ENCODE results near the gene MYT1. TPM values are rescaled to one million over a fixed set of nuclear protein-coding genes. Genes with fewer than 3 reads are reported as not detected.

The MYT1 gene
- total RNA-seq, 1 donor from 2014 or later: not detected

DNA sequence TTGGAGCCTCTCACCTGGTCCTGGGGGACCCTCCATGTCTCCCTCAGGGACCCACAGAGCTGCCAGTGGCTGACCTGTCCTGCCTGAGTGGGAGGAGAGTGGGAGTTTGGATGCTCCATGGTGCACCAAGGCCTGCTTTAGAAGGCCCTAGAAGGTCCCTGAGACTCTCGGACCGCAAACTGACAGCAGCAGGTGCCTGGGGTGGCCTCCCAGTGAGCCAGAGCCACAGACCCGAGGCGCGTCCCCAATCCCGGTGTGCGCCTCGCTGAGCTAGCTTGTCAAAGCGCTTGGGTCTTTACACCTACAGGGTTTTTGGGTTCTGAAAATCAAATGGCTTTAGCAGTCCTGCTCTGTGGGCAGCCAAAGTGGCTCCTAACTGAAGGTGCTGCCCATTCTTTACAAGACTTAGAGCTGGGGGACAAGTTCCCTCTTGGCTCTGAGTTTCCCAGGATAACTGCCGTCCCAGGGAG, 4.9 kb downstream of the MYT1 start:
- peaks cover 3% of the 10 kb centered on the region for H3K27me3 ChIP-seq
- H3K27ac ChIP-seq: no peak overlapping the region
- no peaks in the 10 kb centered on the region for H3K9me3 ChIP-seq
- no peaks in the 10 kb centered on the region for H3K4me1 ChIP-seq
- no peak overlapping the region for H3K4me3 ChIP-seq
- no peaks in the 10 kb centered on the region for H3K36me3 ChIP-seq
- intact Hi-C loops (cut with DNase I): no loop called here
- TF ChIP-seq POLR2A (IDR thresholded peaks at IDR 0.05) (no peak), POLR2AphosphoS5 (IDR thresholded peaks at IDR 0.05; ENCODE audit: insufficient read depth in 1 of 2, low read depth in 1 of 2) (no peak)
- TF ChIP-seq, protein P1, sequence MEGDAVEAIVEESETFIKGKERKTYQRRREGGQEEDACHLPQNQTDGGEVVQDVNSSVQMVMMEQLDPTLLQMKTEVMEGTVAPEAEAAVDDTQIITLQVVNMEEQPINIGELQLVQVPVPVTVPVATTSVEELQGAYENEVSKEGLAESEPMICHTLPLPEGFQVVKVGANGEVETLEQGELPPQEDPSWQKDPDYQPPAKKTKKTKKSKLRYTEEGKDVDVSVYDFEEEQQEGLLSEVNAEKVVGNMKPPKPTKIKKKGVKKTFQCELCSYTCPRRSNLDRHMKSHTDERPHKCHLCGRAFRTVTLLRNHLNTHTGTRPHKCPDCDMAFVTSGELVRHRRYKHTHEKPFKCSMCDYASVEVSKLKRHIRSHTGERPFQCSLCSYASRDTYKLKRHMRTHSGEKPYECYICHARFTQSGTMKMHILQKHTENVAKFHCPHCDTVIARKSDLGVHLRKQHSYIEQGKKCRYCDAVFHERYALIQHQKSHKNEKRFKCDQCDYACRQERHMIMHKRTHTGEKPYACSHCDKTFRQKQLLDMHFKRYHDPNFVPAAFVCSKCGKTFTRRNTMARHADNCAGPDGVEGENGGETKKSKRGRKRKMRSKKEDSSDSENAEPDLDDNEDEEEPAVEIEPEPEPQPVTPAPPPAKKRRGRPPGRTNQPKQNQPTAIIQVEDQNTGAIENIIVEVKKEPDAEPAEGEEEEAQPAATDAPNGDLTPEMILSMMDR (IDR thresholded peaks at IDR 0.05): no peak
- no peak for DNase-seq (ENCODE audit: extremely low spot score in 2 of 2)

DNA sequence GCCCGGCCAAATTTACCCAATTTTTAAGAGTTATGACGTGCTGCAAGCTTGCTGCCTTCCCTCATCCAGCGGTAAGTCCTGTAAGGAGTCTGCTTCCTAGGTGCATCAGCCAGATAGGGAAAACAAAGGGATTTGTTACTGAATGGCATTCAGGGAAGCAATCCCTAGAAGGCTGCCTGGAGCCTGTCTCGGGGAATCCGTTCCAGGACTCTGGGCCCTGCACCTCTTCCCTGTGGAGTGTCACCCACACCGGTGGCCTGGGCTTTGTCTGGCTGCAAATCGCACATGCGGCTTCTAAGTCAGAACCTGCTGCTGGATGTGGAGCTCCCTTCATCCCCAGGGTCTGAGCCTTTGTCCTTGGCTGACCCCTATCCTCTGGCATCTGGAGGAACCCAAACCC, 7.0 kb downstream of the MYT1 start:
- TF ChIP-seq POLR2AphosphoS5 (IDR thresholded peaks at IDR 0.05; ENCODE audit: insufficient read depth in 1 of 2, low read depth in 1 of 2) (no peak), POLR2A (IDR thresholded peaks at IDR 0.05) (no peak)

DNA sequence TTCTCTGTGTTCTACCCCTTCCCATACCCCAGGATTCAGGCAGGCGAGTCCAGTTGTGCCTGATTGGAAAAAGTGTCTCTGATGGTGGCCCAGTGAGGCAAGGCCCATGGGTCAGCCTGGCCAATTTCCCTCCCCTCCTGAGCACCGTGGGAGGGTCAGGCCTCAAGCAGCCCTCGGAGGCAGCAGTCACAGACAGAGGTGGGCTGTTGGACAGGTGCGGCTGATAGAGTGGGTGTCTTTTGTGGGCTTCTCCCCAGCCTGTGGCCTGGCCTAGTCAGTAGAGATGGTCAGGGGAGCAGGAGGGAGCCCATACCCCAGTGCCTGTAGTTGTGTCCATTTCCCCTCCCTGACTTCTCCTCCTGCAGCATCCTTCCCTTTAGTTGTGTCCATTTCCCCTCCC, 8.9 kb downstream of the MYT1 start:
- TF ChIP-seq POLR2A (IDR thresholded peaks at IDR 0.05): no peak
- intact Hi-C loops (cut with DNase I): no loop called here
- Histone ChIP-seq H3K4me1 (no peaks in the 10 kb centered on the region), H3K4me3 (no peak overlapping the region), H3K27me3 (no peaks in the 10 kb centered on the region), H3K9me3 (no peaks in the 10 kb centered on the region), H3K27ac (no peak overlapping the region), H3K36me3 (no peaks in the 10 kb centered on the region)
- DNase-seq (ENCODE audit: extremely low spot score in 2 of 2): no peak

More for the DNA sequence above, 7.0 kb downstream of the MYT1 start:
- Histone ChIP-seq H3K27ac (no peak overlapping the region), H3K4me3 (no peak overlapping the region), H3K4me1 (no peaks in the 10 kb centered on the region), H3K36me3 (no peaks in the 10 kb centered on the region), H3K27me3 (peaks cover 3% of the 10 kb centered on the region), H3K9me3 (no peaks in the 10 kb centered on the region)
- DNase-seq (ENCODE audit: extremely low spot score in 2 of 2): no peak
- intact Hi-C loops (cut with DNase I): no loop called here

DNA sequence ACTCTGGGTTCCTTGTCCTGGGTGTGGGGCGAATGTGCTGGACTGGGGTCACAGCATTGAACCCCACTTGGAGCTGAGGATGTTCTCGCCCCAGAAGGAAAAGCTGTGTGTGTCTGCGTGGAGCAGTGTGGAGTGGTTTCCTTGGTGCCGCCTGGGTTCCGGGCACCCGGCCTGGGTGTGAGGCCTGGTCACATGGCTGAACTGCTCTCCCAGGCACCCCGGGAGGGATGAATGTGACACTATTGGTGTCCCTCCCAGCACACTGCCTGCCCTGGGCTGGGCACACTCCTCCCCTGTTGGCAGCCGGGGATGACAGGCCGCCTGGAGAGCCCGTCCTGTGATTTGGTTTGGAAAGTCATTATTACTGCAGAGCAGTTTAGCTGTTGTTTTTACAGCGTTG, 12.3 kb downstream of the MYT1 start:
- Histone ChIP-seq H3K27ac (no peak overlapping the region), H3K4me3 (no peak overlapping the region), H3K9me3 (no peaks in the 10 kb centered on the region), H3K36me3 (no peaks in the 10 kb centered on the region), H3K4me1 (no peaks in the 10 kb centered on the region), H3K27me3 (no peaks in the 10 kb centered on the region)
- TF ChIP-seq POLR2A (IDR thresholded peaks at IDR 0.05) (no peak), POLR2AphosphoS5 (IDR thresholded peaks at IDR 0.05; ENCODE audit: insufficient read depth in 1 of 2, low read depth in 1 of 2) (no peak)
- TF ChIP-seq, protein P1 (IDR thresholded peaks at IDR 0.05): no peak
- intact Hi-C loops (cut with DNase I): no loop called here
- DNase-seq (ENCODE audit: extremely low spot score in 2 of 2): no peak

DNA sequence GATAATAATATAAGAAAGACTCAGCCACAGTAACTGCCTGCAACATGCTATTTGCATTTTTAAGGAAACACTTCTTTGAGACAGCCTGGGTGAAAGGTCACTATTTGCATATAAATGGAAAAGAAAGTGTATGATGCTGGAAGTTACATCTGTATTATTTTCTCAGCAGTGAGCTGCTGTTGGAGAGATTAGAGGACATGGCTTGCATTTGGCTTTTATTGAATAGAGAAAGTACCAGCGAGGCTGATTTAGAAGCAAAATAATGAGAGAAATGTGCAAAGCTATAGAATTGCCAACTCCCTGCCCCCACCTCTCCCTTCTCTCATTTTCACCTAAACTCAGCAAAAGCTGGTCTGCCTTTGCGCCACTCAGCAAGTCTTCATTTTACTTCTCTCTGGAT, 12.7 kb downstream of the MYT1 start:
- intact Hi-C loops (cut with DNase I): no loop called here
- Histone ChIP-seq H3K9me3 (no peaks in the 10 kb centered on the region), H3K27ac (no peak overlapping the region), H3K4me3 (no peak overlapping the region), H3K4me1 (no peaks in the 10 kb centered on the region), H3K27me3 (no peaks in the 10 kb centered on the region), H3K36me3 (no peaks in the 10 kb centered on the region)
- TF ChIP-seq, protein P1 (IDR thresholded peaks at IDR 0.05): no peak
- TF ChIP-seq POLR2AphosphoS5 (IDR thresholded peaks at IDR 0.05; ENCODE audit: insufficient read depth in 1 of 2, low read depth in 1 of 2) (no peak), POLR2A (IDR thresholded peaks at IDR 0.05) (no peak)
- no peak for DNase-seq (ENCODE audit: extremely low spot score in 2 of 2)

DNA sequence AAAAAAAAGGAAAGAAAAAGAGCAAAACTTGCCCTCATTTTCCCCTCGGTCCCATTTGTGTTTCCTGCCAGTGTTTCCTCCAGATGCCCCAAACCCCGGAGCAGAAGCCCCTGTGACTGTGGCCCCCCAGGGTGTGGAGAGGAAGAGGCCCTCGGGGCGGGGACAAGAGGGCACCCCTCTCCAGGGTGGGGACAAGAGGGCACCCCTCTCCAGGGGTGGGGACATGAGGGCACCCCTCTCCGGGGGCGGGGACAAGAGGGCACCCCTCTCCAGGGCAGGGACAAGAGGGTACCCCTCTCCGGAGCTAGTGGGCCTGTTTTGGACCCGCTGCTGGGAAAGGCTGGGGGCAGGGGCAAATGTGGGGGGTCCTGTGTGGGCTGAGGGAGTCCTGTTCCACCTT, 13.1 kb downstream of the MYT1 start:
- no peak overlapping the region for H3K4me3 ChIP-seq
- intact Hi-C loops (cut with DNase I): no loop called here
- H3K27ac ChIP-seq: no peak overlapping the region
- H3K36me3 ChIP-seq: no peaks in the 10 kb centered on the region
- no peaks in the 10 kb centered on the region for H3K9me3 ChIP-seq
- no peaks in the 10 kb centered on the region for H3K27me3 ChIP-seq
- TF ChIP-seq POLR2AphosphoS5 (IDR thresholded peaks at IDR 0.05; ENCODE audit: insufficient read depth in 1 of 2, low read depth in 1 of 2): no peak
- TF ChIP-seq, protein P1 (IDR thresholded peaks at IDR 0.05): no peak
- TF ChIP-seq POLR2A (IDR thresholded peaks at IDR 0.05): no peak
- no peak for DNase-seq (ENCODE audit: extremely low spot score in 2 of 2)
- no peaks in the 10 kb centered on the region for H3K4me1 ChIP-seq
